CD4-positive, alpha-beta T cell treated with Interleukin-17A for 4 hours (primary cell): Measurements from ENCODE around the gene ZFYVE28.

ENCODE experiments used
- DNase-seq: peaks from one replicate; pipeline ENCODE4 v3.0.0-alpha.2; 2020; ENCODE audit warnings: mixed read lengths

ZFYVE28 gene

DNA sequence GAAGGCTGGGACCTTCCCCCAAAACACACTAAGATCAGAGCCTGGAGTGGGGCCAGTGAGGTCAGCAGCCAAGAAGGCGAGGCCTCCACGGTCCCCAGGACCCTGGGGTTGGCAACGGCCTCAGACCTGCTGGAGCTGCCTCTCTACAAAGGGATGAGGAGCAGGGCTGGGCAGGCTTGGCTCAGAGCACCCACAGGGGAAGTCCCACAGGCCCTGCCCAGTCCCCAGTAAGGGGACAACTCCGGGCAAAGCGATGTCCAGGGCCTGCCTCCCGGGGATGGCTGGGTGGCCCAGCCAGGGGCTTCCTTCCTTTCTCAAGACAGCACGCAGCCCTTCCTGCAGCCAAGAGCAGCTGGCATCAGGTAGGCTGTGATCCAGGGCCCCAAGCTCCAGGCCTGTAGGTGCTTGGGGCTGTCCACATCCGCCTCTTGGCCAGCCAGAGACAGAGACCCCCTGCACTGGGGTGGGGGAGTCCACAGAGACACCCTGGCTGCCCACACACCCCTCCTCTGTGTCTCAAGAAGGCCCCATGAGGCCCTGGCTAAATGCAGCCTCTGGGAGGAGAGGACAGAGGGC, 162.2 kb downstream of the ZFYVE28 start:
- no peak for DNase-seq

DNA sequence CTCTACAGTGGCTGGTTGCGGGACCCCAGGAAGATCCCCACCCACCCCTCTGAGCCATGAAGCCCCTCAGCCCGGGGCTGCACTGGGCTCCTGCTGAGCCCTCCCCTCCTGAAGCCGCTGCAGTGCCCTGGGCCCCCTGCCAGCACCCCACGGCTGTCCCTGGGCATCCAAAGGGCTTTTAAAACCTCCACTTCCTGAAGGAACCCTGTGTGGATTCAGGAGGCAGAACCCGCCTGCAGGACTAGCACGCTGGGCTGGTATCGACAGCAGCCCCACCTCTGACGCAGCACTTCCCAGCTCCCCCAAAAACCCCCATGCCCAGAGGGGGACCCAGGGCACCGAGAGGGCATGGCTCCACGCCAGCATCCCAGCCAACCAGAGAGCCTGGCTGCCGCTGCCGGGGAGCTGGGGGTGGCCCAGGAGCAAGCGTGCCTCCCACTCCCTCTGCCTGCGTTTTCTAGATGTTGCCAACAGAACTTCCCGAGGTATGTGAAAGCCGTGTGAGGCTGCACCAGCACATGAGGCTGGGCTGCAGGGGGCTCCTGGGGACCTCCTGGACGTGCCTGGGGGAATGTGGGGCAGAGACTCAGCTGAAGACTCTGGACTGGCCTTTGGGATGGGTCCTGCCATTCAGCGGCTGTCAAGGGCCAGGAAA, 162.8 kb downstream of the ZFYVE28 start:
- DNase-seq = no peak

DNA sequence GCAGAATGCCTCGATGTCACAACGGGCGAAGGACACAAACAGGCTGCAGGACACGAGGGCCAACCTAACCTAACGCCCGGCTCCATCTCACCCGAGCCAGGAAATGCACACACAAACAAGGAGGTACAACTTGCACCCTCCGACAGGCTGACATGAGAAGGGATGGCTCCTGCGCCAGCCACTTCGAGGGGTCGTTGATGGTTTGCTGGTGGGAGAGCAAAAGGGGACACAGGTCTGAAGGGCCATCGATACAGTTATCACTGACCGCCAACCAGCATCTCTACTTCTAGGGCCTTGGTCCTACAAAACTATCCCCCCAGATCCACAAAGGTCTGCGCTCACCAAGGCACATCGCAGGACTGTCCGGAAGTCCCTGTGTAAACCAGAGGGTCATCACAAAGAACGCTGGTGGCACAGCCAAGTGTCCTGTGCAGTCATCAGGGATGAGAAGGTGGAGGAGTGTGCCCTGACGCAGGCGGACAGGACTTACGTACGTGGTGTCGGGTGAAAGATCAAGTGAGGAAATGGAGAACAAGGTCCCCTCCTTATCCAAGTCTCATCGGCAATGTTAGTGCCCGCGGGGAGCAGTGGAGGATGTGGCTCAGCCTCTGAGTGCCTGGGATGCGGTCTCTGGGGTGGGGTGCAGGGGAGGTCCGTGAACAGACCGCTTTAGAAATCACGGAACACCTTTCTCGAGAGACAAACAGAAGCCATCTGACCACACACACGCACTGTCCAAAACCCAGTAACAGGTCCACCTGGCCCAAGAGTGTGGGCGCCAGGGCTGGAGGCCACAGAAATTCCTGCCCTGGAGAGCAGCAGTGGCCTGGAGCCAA, 163.6 kb downstream of the ZFYVE28 start:
- DNase-seq = no peak

GRCh38 chr4:2253160-2254084, 165.0 kb downstream of the ZFYVE28 start:
- no peak for DNase-seq

- no peak for DNase-seq
Measured at GRCh38 chr4:2252530-2253091, 165.8 kb downstream of the ZFYVE28 start.

GRCh38 chr4:2251795-2252529, 166.5 kb downstream of the ZFYVE28 start:
- DNase-seq = no peak

DNA sequence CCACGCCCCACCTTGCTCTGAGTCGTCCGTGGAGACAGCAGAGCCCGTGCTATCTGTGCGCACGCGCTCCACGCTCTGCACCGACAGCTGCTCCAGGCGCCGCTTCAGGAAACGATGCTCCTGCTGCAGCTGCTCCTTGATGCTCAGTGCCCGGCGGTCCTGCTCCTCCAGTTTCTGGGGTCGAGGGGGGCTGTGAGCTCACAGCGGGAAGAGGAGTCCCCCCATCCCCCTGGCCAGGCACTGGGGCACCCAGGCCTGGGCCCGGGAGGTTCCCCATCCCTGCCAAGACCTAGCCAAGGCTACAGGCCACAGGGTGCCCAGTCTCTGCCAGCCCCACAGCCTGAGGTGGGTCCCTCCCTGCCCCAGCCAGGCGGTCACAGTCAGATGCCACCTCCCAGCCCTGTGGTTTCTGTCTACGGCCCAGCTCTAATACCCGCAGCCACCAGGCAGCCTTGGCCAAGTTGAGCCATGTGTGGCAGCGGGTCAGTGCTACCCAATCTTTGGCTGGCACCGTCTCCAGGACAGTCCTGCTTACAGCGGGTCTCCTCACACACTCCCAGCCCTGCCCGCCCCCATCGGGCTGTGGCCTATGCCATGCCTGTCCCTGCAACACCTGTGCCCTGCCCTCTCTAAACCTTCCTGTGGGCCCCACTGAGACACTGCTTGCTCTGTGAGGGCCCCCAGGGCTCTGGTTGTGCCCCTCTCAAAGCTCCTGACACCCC, 167.2 kb downstream of the ZFYVE28 start:
- no peak for DNase-seq

DNA sequence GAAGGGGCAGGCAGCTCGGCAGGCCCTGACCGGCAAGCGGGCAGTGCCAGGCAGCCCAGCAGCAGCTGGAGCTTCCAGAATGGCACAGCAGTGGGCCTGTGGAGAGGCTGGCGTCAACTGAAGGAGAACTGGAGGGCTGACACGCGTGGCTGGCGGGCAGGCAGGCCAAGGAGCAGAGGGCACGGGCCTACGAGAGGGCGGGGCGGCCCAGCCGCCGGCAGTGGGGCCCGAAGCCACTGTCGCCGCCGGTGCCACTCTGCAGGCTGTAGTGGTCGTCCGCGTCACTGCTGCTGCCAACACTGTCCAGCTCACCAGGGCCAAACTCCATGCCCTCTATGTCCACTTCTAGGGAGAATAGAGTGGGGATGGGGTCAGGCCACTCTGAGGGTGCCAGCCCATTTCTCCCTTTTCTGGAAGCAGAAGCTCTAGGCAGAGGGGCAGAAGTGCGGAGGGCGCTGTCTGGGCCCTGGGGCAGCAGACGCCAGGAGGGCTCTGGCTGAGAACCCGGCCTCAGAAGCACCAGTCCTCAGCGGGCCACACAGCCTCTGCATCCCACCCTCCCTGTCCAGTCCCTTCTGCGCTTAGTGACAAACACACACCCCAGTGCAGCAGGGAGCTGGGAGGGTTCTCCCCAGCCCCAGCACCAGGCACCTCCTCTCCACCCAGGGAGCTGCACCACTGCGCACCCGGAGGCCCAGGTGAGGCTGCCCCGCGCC, 167.9 kb downstream of the ZFYVE28 start:
- DNase-seq = no peak

DNA sequence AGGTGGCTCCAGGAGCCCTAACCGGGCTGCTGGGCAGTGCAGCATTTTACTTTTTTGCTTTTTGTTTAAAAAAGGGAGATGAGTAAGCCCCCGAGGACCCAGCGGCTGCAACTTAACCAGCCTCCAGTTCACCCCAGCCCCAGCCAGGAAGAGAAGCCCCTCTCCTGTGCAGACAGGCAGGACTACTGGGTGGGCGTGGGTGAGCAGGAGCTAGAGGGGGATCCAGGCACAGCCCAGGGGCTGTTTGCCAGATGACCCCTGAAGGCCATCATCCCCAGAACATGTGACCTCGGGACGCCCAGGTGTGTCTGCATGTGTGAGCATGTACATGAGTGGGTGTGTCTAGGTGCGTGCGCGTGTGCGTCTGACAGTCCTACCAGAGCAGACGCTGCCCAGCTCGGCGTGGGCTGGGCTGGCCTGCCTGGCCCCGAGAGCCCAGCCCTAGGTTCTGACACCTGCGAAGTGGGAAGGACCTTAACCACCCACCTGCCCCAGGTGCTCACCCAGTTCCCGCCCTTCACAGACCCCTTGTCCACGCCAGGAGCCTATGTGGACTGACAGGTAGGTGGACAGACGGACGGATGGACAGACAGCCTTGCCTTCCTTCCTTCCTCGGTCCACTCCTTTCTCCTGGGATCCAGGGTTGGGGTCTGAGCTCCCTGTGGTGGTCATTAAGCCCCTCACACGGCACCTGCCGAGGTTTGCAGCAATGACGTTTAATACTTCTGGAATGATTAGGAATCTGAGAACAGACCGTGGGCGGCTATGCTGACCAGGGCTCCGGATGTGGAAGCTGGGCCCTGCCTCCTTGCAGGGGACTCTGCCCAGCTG, 168.7 kb downstream of the ZFYVE28 start:
- DNase-seq = no peak

DNA sequence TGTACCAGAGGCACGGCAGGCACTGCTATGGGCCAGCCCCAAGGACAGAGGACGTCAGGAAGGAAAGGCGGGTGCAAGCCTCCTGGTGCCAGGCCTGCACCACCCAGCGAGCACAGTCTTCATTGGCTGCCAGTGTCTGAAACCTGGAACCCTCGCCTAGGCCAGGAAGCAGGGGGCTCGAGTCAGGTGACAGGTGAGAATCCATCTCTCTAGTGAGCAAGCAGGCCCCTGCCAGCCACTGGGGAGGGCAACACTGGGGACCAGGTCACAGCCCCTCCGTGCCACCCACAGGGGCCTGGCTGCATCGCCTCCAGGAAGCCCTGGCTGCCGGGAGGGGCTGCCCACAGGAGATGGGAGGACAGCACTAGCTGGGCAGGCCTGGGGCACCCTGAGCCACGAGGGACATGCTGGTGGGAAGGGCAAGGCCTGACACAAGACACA, 169.6 kb downstream of the ZFYVE28 start:
- no peak for DNase-seq

- DNase-seq = peak; percentile 2
Measured at GRCh38 chr4:2248044-2248780, 170.2 kb downstream of the ZFYVE28 start.

GRCh38 chr4:2247128-2248043, 171.1 kb downstream of the ZFYVE28 start:
- DNase-seq = no peak

DNA sequence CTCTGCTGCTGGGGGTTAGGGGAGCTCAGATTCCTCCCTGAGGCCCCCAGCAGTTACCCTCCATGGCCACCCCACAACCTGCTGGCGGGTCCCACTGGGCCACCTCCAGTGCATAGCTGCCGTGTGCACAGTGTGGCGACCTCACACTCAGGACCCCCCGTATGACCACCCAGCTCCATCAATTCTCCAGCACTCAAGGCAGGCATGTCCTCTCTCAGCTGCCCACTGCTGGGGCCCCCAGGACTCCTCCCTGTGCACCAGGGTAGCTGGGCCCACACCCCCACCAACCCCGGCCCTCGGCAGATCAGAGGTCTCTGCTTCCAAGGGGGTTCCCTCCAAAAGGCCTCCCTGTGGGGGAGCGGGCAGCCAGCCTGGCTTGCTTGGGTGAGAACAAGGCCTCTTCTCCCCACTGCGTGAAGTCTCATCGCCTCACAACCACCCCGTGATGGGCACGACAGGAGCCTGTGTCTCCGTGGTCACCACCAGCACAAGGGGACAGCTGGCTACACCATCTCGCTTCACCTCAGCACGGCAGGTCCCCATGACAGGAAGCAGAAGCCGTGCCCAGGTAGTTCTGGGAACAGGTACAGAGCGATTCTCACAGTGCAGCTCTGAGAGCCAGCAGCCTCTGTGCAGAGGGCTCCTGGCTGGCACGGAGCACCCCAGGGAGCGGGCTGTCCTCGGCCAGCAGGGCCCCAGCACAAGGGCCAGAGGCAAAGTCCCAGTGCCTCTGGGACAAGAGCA, 171.9 kb downstream of the ZFYVE28 start:
- DNase-seq = peak; percentile 2

GRCh38 chr4:2245787-2246275, 172.6 kb downstream of the ZFYVE28 start:
- DNase-seq = no peak

DNA sequence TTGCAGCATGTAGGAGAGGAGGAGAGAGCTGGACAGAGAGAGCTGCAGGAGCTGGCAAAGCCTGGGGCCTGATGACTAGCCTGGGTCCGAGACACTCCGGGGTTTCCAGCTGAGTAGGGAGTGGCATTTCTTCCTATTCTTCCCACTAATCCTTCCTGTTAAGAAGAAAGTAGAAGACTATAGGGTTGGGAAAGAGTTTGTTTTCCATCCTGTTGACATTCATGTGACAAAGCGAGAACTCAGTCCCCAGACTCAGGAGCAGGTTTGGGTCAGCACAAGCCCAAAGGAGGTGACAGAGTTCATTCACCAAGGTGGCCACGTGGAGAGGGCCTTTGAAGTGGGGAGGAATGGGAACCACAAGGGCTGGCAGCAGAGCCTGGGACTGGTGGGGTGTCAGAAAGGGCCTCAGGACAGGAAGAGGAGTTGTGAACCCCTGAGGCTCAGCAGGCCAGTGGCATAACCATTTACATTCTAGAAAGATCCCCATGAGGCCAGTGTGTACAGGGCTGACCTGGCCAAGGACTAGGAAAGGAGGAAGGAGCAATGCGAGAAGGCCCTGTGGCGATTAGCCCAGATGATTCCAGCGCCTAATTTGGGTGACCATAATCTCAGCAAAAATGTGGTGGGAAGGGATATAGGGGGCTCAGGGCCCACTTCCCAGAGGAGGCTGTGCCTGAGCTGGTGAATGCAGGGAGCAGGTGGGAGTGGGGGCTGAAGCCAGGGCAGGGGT, 173.2 kb downstream of the ZFYVE28 start:
- DNase-seq = no peak
